ENCODE data around the gene FBN2. TPM values are rescaled to one million over a fixed set of nuclear protein-coding genes. Genes with fewer than 3 reads are reported as not detected.

FBN2 gene
- total and polyA plus RNA-seq, 2 of the 4 experiments (the other 2 are of a cell fraction), result 26.7 to 69.0 TPM

DNA sequence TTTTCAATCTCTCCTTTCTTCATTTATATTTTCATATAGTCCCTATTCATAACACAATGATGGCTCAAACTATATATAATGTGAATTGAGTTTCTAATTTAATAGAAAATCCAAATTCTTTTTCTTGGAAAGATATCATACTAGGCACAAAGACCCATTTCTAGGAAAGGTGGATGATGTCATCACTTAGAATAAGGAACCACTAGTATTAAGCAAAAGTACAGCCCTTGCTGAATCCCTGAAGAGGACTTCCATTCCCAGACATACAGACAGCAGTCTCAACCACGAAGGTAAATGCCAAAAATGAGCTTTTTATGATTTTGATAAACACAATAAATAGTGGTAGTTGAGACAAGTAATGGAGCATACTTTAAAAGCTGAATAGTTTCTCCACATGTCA lies 210.0 kb downstream of the FBN2 start:
- Histone ChIP-seq H4K20me1 (ENCODE audit: insufficient read depth, low read length) (no peaks in the 10 kb centered on the region), H3K4me1 (ENCODE audit: control insufficient read depth, insufficient read depth, low read length) (no peaks in the 10 kb centered on the region), H2BK20ac (ENCODE audit: low read depth, low read length) (no peak overlapping the region), H2AFZ (replicated peaks; ENCODE audit: low read length, poor library complexity) (no peak overlapping the region), H3K4ac (ENCODE audit: low read depth, low read length) (no peak overlapping the region), H2BK120ac (ENCODE audit: low read depth, low read length) (no peak overlapping the region), H3K4me3 (ENCODE audit: insufficient read depth, low read depth, low read length) (no peak overlapping the region), H3K23ac (ENCODE audit: low read depth, low read length) (no peak overlapping the region), H3K14ac (replicated peaks; ENCODE audit: low read depth, low read length) (no peak overlapping the region), H4K5ac (ENCODE audit: low read depth, low read length) (no peak overlapping the region), H3K27ac (ENCODE audit: insufficient read depth, low read length) (no peak overlapping the region), H3K27me3 (ENCODE audit: control insufficient read depth, insufficient read depth, low read length) (no peaks in the 10 kb centered on the region), H2AK5ac (ENCODE audit: low read depth, low read length) (no peak overlapping the region), H3K9me1 (ENCODE audit: insufficient read depth, low read length) (peaks cover 2% of the 10 kb centered on the region; the same call in 1 of the 2 replicates), H3K9ac (ENCODE audit: low read depth, low read length) (no peak overlapping the region), H2BK15ac (ENCODE audit: low read depth, low read length) (no peak overlapping the region), H2AK9ac (replicated peaks; ENCODE audit: low read depth, low read length, poor library complexity) (no peak overlapping the region), H3K4me2 (ENCODE audit: low read depth, low read length) (no peak overlapping the region), H4K91ac (ENCODE audit: insufficient read depth, low read depth, low read length) (no peak overlapping the region), H3K18ac (ENCODE audit: low read depth, low read length) (no peak overlapping the region), H4K8ac (ENCODE audit: low read depth in 2 of 2, low read length in 2 of 2) (no peak overlapping the region), H2BK5ac (ENCODE audit: low read depth, low read length, poor library complexity, severe bottlenecking) (no peak overlapping the region), H3K79me1 (ENCODE audit: low read depth in 1 of 2, low read length in 2 of 2) (no peaks in the 10 kb centered on the region), H3K56ac (ENCODE audit: extremely low read depth, insufficient read depth, low read length) (no peak overlapping the region), H3K36me3 (ENCODE audit: control insufficient read depth, insufficient read depth, low read length) (peaks cover 26% of the 10 kb centered on the region), H3K9me3 (ENCODE audit: control insufficient read depth, insufficient read depth, low read length) (no peaks in the 10 kb centered on the region)
- no peak for ATAC-seq (ENCODE audit: low read depth)
- ChIA-PET CTCF (no interaction called here), POLR2A (ENCODE audit: unreplicated experiment) (no interaction called here)
- WGBS, 2 experiments (ENCODE audit: extremely low coverage in 2 of 2, insufficient read length in 1 of 2), result no CpG with 5 or more reads among the region's 1 CpG
- intact Hi-C loops (cut with micrococcal nuclease), result no loop called here
- no TSS peak for BruUV-seq (replicated peaks)
- dilution Hi-C loops (cut with HindIII; ENCODE audit: low sequenced_read_pairs, unreplicated experiment), result no loop called here
- in situ Hi-C loops (cut with MboI; ENCODE audit: low sequenced_read_pairs), result no loop called here
- DNase-seq, result no peak
- TF ChIP-seq MAZ (IDR thresholded peaks at IDR 0.05; ENCODE audit: borderline replicate concordance, low read depth, low read length) (no peak), FOS (IDR thresholded peaks at IDR 0.05; ENCODE audit: low read depth, low read length) (no peak), CHD1 (IDR thresholded peaks at IDR 0.05; ENCODE audit: low read depth, low read length) (no peak), NFE2L2 (IDR thresholded peaks at IDR 0.05; ENCODE audit: low read depth, low read length) (no peak), RAD21 (IDR thresholded peaks at IDR 0.05; ENCODE audit: low read length) (no peak), POLR2A (IDR thresholded peaks at IDR 0.05; ENCODE audit: low read depth, low read length) (no peak), RFX5 (IDR thresholded peaks at IDR 0.05; ENCODE audit: low read depth, low read length) (no peak), BHLHE40 (IDR thresholded peaks at IDR 0.05; ENCODE audit: low read depth, low read length) (no peak), CEBPB (IDR thresholded peaks at IDR 0.05; ENCODE audit: low read depth, low read length) (no peak), SMC3 (IDR thresholded peaks at IDR 0.05; ENCODE audit: low read depth, low read length) (no peak), MXI1 (IDR thresholded peaks at IDR 0.05; ENCODE audit: borderline replicate concordance, low read depth, low read length) (no peak), MAFK (IDR thresholded peaks at IDR 0.05; ENCODE audit: low read depth, low read length) (no peak), RCOR1 (IDR thresholded peaks at IDR 0.05; ENCODE audit: insufficient replicate concordance, low read length) (no peak)
- TF ChIP-seq, protein P1, sequence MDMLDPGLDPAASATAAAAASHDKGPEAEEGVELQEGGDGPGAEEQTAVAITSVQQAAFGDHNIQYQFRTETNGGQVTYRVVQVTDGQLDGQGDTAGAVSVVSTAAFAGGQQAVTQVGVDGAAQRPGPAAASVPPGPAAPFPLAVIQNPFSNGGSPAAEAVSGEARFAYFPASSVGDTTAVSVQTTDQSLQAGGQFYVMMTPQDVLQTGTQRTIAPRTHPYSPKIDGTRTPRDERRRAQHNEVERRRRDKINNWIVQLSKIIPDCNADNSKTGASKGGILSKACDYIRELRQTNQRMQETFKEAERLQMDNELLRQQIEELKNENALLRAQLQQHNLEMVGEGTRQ (IDR thresholded peaks at IDR 0.05; ENCODE audit: low read depth, low read length), result no peak
- TF ChIP-seq, protein P2, sequence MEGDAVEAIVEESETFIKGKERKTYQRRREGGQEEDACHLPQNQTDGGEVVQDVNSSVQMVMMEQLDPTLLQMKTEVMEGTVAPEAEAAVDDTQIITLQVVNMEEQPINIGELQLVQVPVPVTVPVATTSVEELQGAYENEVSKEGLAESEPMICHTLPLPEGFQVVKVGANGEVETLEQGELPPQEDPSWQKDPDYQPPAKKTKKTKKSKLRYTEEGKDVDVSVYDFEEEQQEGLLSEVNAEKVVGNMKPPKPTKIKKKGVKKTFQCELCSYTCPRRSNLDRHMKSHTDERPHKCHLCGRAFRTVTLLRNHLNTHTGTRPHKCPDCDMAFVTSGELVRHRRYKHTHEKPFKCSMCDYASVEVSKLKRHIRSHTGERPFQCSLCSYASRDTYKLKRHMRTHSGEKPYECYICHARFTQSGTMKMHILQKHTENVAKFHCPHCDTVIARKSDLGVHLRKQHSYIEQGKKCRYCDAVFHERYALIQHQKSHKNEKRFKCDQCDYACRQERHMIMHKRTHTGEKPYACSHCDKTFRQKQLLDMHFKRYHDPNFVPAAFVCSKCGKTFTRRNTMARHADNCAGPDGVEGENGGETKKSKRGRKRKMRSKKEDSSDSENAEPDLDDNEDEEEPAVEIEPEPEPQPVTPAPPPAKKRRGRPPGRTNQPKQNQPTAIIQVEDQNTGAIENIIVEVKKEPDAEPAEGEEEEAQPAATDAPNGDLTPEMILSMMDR (conservative IDR thresholded peaks at IDR 0.05; ENCODE audit: low read depth, low read length), result no peak
- TF ChIP-seq, protein P3, sequence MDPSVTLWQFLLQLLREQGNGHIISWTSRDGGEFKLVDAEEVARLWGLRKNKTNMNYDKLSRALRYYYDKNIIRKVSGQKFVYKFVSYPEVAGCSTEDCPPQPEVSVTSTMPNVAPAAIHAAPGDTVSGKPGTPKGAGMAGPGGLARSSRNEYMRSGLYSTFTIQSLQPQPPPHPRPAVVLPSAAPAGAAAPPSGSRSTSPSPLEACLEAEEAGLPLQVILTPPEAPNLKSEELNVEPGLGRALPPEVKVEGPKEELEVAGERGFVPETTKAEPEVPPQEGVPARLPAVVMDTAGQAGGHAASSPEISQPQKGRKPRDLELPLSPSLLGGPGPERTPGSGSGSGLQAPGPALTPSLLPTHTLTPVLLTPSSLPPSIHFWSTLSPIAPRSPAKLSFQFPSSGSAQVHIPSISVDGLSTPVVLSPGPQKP (IDR thresholded peaks at IDR 0.05; ENCODE audit: borderline replicate concordance, low read depth, low read length), result no peak
